Measurements from ENCODE around the gene C16orf92.
"Not testable (repeated sequence)": the region's sequence is repeated elsewhere in the genome, so short reads cannot be mapped to it uniquely, and the experiment has no call there.

The C16orf92 gene

DNA sequence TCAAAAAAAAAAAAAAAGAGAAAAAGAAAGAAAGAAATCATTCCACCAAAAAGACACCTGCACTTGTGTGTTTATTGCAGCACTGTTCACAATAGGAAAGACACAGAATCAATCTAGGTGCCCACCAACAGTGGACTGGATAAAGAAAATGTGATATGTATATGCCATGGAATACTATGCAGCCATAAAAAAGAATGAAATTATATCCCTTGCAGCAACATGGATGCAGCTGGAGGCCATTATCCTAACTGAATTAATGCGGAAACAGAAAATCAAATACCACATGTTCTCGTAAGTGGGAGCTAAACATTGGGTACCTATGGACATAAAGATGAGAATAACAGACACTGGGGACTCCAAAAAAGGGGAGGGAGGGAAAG lies 5.7 kb upstream of the C16orf92 start:
- TF ChIP-seq, protein P1, sequence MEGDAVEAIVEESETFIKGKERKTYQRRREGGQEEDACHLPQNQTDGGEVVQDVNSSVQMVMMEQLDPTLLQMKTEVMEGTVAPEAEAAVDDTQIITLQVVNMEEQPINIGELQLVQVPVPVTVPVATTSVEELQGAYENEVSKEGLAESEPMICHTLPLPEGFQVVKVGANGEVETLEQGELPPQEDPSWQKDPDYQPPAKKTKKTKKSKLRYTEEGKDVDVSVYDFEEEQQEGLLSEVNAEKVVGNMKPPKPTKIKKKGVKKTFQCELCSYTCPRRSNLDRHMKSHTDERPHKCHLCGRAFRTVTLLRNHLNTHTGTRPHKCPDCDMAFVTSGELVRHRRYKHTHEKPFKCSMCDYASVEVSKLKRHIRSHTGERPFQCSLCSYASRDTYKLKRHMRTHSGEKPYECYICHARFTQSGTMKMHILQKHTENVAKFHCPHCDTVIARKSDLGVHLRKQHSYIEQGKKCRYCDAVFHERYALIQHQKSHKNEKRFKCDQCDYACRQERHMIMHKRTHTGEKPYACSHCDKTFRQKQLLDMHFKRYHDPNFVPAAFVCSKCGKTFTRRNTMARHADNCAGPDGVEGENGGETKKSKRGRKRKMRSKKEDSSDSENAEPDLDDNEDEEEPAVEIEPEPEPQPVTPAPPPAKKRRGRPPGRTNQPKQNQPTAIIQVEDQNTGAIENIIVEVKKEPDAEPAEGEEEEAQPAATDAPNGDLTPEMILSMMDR (conservative IDR thresholded peaks at IDR 0.05) = no peak
- H3K27ac ChIP-seq = no peak overlapping the region

DNA sequence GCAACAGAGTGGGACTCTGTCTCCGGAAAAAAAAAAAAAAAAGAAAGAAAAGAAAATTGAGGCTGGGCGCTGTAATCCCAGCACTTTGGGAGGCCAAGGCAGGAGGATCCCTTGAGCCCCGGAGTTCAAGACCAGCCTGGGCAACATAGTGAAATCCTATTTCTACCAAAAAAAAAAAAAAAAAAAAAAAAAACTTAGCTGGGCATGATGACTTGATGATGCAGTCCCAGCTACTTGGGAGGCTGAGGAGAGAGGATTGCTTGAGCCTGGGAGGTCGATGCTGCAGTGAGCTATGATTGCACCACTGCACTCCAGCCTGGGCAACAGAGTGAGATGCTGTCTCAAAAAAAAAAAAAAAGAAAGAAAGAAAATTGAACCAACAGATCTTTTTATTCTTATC lies 5.1 kb upstream of the C16orf92 start:
- not testable (repeated sequence) for H3K27ac ChIP-seq

- no peak overlapping the region for H3K27ac ChIP-seq
- TF ChIP-seq, protein P1 (conservative IDR thresholded peaks at IDR 0.05) = no peak
Measured at GRCh38 chr16:30018731-30019158, 4.3 kb upstream of the C16orf92 start.

- TF ChIP-seq, protein P1 (conservative IDR thresholded peaks at IDR 0.05) = no peak
Measured at GRCh38 chr16:30023586-30023985, 588 bp downstream of the C16orf92 start.

DNA sequence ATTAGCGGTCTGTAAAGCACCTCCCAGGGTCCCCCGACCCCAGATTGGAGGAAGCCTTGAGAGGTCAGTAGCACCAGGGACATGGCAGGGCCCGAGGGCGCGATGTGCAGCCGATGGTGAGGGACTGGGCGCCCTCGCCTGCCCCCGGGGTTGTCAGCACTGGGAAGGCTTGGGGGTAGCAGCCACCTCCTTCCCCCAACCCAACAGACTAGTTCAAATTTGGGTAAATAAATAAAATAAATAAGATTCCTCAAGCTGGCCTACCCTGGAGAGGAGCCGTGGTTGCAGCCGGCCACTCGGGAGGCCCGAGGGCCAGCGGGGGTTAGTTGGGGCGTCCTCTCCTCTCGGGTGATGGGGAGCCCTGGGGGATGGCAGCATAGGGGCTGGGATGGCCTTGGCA lies 1.5 kb downstream of the C16orf92 start:
- no peak overlapping the region for H3K27ac ChIP-seq
- TF ChIP-seq, protein P1 (conservative IDR thresholded peaks at IDR 0.05) = no peak

More at GRCh38 chr16:30023586-30023985, 588 bp downstream of the C16orf92 start:
- no peak overlapping the region for H3K27ac ChIP-seq

DNA sequence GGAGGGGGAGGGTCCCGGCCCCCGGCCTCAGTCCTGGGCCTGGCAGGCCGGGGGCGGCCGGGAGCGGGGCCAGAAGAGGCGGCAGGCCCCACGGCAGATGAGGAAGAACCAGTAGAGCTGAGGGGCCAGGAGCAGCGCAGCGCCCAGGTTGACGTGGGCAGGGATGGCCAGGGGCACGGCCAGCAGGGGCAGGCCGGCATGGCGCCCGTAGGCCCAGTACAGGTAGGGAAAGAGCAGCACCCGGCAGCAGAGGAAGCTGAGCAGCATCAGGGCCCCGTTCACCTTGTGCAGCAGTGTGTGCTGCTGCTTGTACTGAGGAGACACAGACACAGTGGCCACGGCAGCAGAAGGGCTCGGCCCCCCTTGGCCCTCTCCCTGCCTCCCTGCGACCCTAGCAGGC lies 2.2 kb downstream of the C16orf92 start:
- H3K27ac ChIP-seq = no peak overlapping the region
- TF ChIP-seq, protein P1 (conservative IDR thresholded peaks at IDR 0.05) = no peak

- H3K27ac ChIP-seq = no peak overlapping the region
- TF ChIP-seq, protein P1 (conservative IDR thresholded peaks at IDR 0.05) = no peak
Measured at GRCh38 chr16:30025574-30025973, 2.6 kb downstream of the C16orf92 start.

- H3K27ac ChIP-seq = no peak overlapping the region
- TF ChIP-seq, protein P1 (conservative IDR thresholded peaks at IDR 0.05) = no peak
Measured at GRCh38 chr16:30026449-30026848, 3.5 kb downstream of the C16orf92 start.
